Upper lobe of right lung (tissue), 1 donor: ENCODE data around the gene MGME1. TPM values are rescaled to one million over a fixed set of nuclear protein-coding genes. Genes with fewer than 3 reads are reported as not detected.

Source experiments
- ATAC-seq: fragments of 200-7000 bp; cut with Tn5 transposase; one replicate; pipeline ENCODE4 v1.9.1; 2020; ENCODE audit warnings: mild to moderate bottlenecking, moderate library complexity
- DNase-seq: peaks from one replicate; pipeline ENCODE4 v3.0.0-alpha.2; 2020
- H3K27ac ChIP-seq: fragments of 200-600 bp; one replicate; pipeline ENCODE4 v1.8.0; 2022
- H3K27me3 ChIP-seq: fragments of 200-600 bp; one replicate; pipeline ENCODE4 v1.8.0; 2022; ENCODE audit warnings: mild to moderate bottlenecking
- H3K36me3 ChIP-seq: fragments of 200-600 bp; one replicate; pipeline ENCODE4 v1.8.0; 2022
- H3K4me1 ChIP-seq: fragments of 200-600 bp; one replicate; pipeline ENCODE4 v1.8.0; 2022
- H3K4me3 ChIP-seq: fragments of 200-600 bp; one replicate; pipeline ENCODE4 v1.8.0; 2022; ENCODE audit warnings: mild to moderate bottlenecking
- H3K9me3 ChIP-seq: fragments of 200-600 bp; one replicate; pipeline ENCODE4 v1.8.0; 2022
- intact Hi-C: fragments of 100-400 bp; cut with DNase I; formaldehyde crosslinking; loops from one replicate; pipeline ENCODE4 v1.11.0; 2022
- total RNA-seq: library from RNA; stranded (reverse); fragmentation: NEBNext Ultra II Directional; extraction: Animal tissue kit (Norgen Biotek cat#: 25700); gene quantifications from one replicate; pipeline ENCODE4 v1.2.1, GENCODE V29; 2021
- TF ChIP-seq, protein P1 (sequence below): fragments of 200-600 bp; IDR thresholded peaks from one replicate; pipeline ENCODE4 v1.8.0; 2022; ENCODE audit warnings: antibody characterized with exemption
- donor health status: DM: no; HTN: yes; CAD: no; lungs with severe emphysema.

Gene MGME1
- total RNA-seq, 1 donor from 2014 or later = 10.2 TPM

DNA sequence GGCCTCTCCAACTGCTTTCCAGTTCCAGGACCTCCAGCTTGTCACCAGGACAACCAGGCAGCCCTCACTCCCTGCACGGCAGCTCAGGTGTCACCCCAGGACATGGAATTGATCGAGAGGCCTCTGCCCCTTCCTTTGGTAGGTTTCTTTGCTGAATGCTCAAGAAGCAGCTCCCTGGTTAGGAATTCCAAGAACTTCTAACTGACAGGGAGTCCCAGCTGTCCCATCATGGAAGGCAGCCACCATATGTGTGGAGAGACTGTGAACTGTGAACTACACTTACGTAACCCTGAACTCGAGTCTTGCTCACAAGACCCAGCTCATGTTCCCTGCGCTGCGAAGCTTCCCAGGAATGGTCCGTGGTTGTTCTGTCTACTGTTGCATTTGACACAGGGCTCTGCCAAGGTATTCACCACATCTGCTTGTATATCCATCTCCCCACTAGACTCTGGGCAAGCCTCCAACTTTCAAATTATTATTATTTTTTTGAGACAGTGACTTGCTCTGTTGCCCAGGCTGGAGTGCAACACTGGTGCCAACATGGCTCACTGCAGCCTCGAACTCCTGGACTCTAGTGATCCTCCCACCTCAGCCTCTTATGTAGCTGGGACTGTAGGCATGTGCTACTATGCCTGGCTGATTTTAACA, 35.7 kb downstream of the MGME1 start:
- DNase-seq (no peak), ATAC-seq (peak; percentile 38)
- Histone ChIP-seq H3K27ac (no peak overlapping the region), H3K4me3 (no peak overlapping the region), H3K27me3 (no peaks in the 10 kb centered on the region), H3K4me1 (peaks cover 13% of the 10 kb centered on the region), H3K9me3 (no peaks in the 10 kb centered on the region), H3K36me3 (no peaks in the 10 kb centered on the region)
- TF ChIP-seq, protein P1, sequence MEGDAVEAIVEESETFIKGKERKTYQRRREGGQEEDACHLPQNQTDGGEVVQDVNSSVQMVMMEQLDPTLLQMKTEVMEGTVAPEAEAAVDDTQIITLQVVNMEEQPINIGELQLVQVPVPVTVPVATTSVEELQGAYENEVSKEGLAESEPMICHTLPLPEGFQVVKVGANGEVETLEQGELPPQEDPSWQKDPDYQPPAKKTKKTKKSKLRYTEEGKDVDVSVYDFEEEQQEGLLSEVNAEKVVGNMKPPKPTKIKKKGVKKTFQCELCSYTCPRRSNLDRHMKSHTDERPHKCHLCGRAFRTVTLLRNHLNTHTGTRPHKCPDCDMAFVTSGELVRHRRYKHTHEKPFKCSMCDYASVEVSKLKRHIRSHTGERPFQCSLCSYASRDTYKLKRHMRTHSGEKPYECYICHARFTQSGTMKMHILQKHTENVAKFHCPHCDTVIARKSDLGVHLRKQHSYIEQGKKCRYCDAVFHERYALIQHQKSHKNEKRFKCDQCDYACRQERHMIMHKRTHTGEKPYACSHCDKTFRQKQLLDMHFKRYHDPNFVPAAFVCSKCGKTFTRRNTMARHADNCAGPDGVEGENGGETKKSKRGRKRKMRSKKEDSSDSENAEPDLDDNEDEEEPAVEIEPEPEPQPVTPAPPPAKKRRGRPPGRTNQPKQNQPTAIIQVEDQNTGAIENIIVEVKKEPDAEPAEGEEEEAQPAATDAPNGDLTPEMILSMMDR = no peak
- intact Hi-C loops = no loop called here

DNA sequence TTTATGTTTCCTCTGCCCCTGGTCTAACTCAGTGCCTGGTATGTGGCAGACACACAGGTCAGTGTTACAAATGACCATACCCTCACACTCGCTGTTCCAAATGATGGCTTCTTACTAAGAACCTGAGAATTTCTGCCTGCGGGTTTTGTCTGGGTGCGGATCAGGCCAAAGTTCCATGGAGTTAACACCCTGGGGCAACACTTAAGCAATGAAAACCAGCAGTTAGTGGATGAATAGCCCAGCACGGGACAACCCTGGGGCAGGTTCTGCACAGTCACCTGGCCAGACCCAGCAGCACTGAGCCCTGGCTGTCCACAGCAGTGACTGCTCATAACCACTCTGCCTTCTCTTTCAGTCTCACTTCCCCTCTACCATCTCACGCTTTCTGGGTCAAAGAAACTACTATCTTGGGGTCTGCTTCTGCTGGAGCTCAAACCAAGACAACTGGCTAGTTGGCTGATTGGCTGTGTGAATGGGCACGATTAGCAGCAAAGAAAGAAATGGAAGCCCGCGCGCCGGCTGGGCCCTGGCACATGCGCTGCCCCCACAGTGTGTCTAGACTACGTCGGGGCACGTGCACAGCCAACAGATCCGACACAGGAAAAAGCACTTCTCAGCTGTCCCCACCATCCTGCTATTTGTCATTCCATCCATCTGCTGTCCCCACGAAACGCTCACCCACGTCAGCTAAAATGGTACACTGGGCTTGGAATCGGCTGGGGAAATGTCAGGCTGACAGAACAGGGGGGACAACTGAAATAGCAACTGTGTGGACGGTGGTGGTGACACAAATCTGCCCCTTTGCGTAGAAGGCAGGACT, 36.6 kb downstream of the MGME1 start:
- no peaks in the 10 kb centered on the region for H3K27me3 ChIP-seq
- H3K27ac ChIP-seq = no peak overlapping the region
- H3K4me1 ChIP-seq = peaks cover 13% of the 10 kb centered on the region
- intact Hi-C loops = no loop called here
- H3K9me3 ChIP-seq = no peaks in the 10 kb centered on the region
- ATAC-seq (no peak), DNase-seq (no peak)
- H3K36me3 ChIP-seq = no peaks in the 10 kb centered on the region
- H3K4me3 ChIP-seq = no peak overlapping the region
- TF ChIP-seq, protein P1 = no peak

DNA sequence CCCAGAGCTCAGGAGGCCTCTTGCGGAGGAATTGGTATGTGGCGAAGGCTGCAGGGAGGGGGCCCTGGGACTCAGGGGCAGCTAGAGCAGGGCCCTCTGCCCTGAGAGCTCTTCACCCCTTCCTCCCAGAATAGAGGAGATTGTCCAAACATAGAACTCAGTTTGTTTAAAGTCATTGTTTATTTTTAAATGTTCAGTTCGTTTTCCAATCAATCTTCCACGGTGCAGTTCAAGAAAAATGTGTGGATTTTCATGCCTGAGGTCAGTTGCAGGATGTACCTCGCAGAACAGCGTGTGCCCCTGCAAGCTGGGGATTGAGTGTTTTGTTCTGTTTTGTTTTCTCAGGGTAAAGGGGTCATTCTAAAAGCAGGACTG, 37.2 kb downstream of the MGME1 start:
- ATAC-seq (peak; percentile 30), DNase-seq (no peak)
- Histone ChIP-seq H3K4me3 (no peak overlapping the region), H3K36me3 (no peaks in the 10 kb centered on the region), H3K4me1 (peaks cover 13% of the 10 kb centered on the region), H3K27me3 (no peaks in the 10 kb centered on the region), H3K9me3 (no peaks in the 10 kb centered on the region), H3K27ac (no peak overlapping the region)
- TF ChIP-seq, protein P1 = no peak
- intact Hi-C loops = no loop called here

DNA sequence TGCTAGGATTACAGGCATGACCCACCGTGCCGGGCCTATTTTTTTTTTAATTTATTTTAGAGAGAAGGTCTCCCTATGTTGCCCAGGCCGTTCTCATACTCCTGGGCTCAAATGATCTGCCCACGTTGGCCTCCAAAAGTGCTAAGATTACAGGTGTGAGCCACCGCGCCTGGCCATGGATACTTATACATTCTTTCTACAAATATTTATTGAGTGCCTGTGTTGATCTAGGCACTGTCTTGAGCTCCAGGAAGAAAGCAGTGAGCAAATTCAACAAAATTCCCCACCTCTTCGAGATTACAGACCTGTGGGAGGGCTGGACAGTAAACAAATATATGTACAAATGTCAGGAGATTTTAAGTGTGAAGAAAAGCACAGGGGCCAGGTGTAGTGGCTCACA, 37.9 kb downstream of the MGME1 start:
- Histone ChIP-seq H3K27me3 (no peaks in the 10 kb centered on the region), H3K36me3 (no peaks in the 10 kb centered on the region), H3K4me3 (no peak overlapping the region), H3K27ac (no peak overlapping the region), H3K9me3 (no peaks in the 10 kb centered on the region), H3K4me1 (peaks cover 13% of the 10 kb centered on the region)
- ATAC-seq (peak; percentile 32), DNase-seq (no peak)
- intact Hi-C loops = no loop called here
- TF ChIP-seq, protein P1 = no peak

DNA sequence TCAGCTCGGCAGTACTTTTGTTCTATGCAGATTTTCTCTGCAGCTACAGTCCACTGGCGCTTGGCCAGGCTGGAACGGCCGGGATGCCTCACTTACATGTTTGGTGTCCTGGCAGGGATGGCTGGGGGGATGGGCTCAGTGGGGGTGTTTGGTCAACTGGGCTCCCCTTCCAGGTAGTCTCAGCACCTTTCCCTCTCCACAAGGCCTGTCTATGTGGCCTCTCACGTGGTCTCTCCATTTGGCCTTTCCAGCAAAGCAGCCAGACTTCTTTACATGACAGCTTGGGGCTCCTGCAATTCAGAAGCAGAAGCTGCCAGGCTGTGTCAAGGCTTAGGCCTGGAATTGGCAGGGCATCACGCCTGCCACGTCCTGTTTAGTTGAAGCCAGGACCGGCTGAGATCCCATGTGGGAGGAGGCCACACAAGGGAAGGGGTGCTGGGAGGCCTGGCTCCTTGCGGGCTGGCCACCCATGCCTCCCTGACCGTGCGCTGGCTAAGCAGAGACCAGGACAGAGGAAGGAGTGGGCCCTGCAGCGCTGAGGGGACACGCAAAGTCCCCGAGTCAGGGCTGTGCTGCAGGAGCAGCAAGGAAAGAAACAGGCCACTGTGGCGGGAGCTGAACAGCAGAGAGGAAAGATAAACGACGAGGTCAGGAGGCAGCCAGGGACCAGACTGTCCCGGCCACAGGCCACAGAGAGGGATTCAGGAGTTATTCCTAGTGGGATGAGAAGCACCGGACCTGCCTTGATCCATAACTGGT, 38.9 kb downstream of the MGME1 start:
- no peak for DNase-seq
- Histone ChIP-seq H3K27me3 (no peaks in the 10 kb centered on the region), H3K36me3 (no peaks in the 10 kb centered on the region), H3K4me1 (peaks cover 13% of the 10 kb centered on the region), H3K27ac (no peak overlapping the region), H3K4me3 (no peak overlapping the region), H3K9me3 (no peaks in the 10 kb centered on the region)
- ATAC-seq = peak; percentile 37
- intact Hi-C loops = no loop called here
- TF ChIP-seq, protein P1 = no peak
